SK-N-SH treated with all-trans-retinoic acid at 6 μM for 48 hours (cell line): ENCODE results near the gene NALCN.

Source experiments
- ARNTL ChIP-seq: fragments of 450-650 bp; formaldehyde crosslinking; IDR thresholded peaks from 2 replicates; pipeline ENCODE4 v1.5.0; 2020; ENCODE audit warnings: low read depth, mild to moderate bottlenecking, moderate library complexity, borderline replicate concordance
- CSDC2 ChIP-seq: fragments of 250-450 bp; sonication (Bioruptor Pico); IDR thresholded peaks from 2 replicates; pipeline ENCODE4 v1.5.0; 2020; ENCODE audit warnings: mild to moderate bottlenecking, moderate library complexity
- ESRRG ChIP-seq: fragments of 250-450 bp; sonication (Bioruptor Pico); IDR thresholded peaks from 2 replicates; pipeline ENCODE4 v1.6.1; 2021; ENCODE audit warnings: mild to moderate bottlenecking
- GLIS3 ChIP-seq: fragments of 250-450 bp; sonication (Bioruptor Pico); IDR thresholded peaks from 2 replicates; pipeline ENCODE4 v1.5.0; 2020; ENCODE audit warnings: mild to moderate bottlenecking, moderate library complexity
- PPARA ChIP-seq: fragments of 250-450 bp; sonication (Bioruptor Pico); IDR thresholded peaks from 2 replicates; pipeline ENCODE4 v1.5.0; 2020; ENCODE audit warnings: mild to moderate bottlenecking, borderline replicate concordance
- TCF4 ChIP-seq: fragments of 250-450 bp; sonication (Bioruptor Pico); IDR thresholded peaks from 2 replicates; pipeline ENCODE4 v1.8.0; 2021; ENCODE audit warnings: mild to moderate bottlenecking, moderate library complexity, borderline replicate concordance
- ZFP3 ChIP-seq: fragments of 250-450 bp; sonication (Bioruptor Pico); IDR thresholded peaks from 2 replicates; pipeline ENCODE4 v1.5.0; 2020; ENCODE audit warnings: mild to moderate bottlenecking, moderate library complexity
- ZFP30 ChIP-seq: fragments of 450-650 bp; formaldehyde crosslinking; IDR thresholded peaks from 2 replicates; pipeline ENCODE4 v1.5.0; 2022; ENCODE audit warnings: mild to moderate bottlenecking, moderate library complexity
- ZNF565 ChIP-seq: fragments of 450-650 bp; formaldehyde crosslinking; conservative IDR thresholded peaks from 2 replicates; pipeline ENCODE4 v1.5.0; 2020; ENCODE audit warnings: low read depth, mild to moderate bottlenecking, moderate library complexity
- TF ChIP-seq, protein P1 (sequence below): fragments of 250-450 bp; sonication (Bioruptor Pico); IDR thresholded peaks from 2 replicates; pipeline ENCODE4 v1.8.0; 2020; ENCODE audit warnings: mild to moderate bottlenecking, moderate library complexity, borderline replicate concordance

DNA sequence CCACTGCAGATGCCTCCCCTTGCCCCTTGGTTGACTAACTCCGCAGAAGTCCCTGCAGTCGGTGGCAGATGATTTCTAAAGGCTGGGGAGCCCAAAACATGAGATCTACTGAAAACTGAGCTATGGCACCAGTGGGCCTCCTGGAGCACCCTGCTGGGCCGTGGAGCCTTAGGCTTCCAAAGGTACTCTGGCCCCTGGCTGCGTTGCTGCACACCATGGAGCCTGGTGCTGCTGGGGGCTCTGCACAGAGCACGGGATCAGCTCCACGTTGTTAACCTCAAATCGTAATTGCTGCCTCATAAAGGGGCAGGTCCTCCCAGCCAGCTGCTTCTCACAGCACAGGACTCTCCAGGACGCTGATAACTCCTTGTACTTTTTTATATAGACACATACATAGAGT is 357.5 kb downstream of the NALCN start:
- no peak for TF ChIP-seq PPARA
- no peak for TF ChIP-seq TCF4 (CRISPR knock-in tag)
- TF ChIP-seq ESRRG (CRISPR knock-in tag): no peak
- TF ChIP-seq ARNTL (CRISPR knock-in tag): no peak
- no peak for TF ChIP-seq CSDC2 (CRISPR knock-in tag)
- TF ChIP-seq ZFP3 (CRISPR knock-in tag): no peak
- TF ChIP-seq GLIS3: no peak
- no peak for TF ChIP-seq ZFP30 (CRISPR knock-in tag)
- TF ChIP-seq, protein P1, sequence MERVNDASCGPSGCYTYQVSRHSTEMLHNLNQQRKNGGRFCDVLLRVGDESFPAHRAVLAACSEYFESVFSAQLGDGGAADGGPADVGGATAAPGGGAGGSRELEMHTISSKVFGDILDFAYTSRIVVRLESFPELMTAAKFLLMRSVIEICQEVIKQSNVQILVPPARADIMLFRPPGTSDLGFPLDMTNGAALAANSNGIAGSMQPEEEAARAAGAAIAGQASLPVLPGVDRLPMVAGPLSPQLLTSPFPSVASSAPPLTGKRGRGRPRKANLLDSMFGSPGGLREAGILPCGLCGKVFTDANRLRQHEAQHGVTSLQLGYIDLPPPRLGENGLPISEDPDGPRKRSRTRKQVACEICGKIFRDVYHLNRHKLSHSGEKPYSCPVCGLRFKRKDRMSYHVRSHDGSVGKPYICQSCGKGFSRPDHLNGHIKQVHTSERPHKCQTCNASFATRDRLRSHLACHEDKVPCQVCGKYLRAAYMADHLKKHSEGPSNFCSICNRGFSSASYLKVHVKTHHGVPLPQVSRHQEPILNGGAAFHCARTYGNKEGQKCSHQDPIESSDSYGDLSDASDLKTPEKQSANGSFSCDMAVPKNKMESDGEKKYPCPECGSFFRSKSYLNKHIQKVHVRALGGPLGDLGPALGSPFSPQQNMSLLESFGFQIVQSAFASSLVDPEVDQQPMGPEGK (CRISPR knock-in tag): no peak
- TF ChIP-seq ZNF565 (CRISPR knock-in tag): no peak
